Osteoblast (primary cell): ENCODE measurements around the gene FBXL7. TPM values are rescaled to one million over a fixed set of nuclear protein-coding genes. Genes with fewer than 3 reads are reported as not detected.

Source experiments
- DNase-seq: peaks from one replicate; pipeline ENCODE4 v3.0.0; 2011; ENCODE audit warnings: low spot score, mixed read lengths; ENCODE audit not compliant: insufficient read length; ENCODE audit errors: missing footprints
- H2AFZ ChIP-seq: 2 replicates; pipeline ENCODE4 v1.6.0; 2011; ENCODE audit warnings: mild to moderate bottlenecking, low read length
- H3K27ac ChIP-seq: 2 replicates; pipeline ENCODE4 v1.5.1; 2011; ENCODE audit warnings: mild to moderate bottlenecking, low read depth, low read length, moderate library complexity
- H3K27me3 ChIP-seq: 2 replicates; pipeline ENCODE4 v1.6.0; 2012; ENCODE audit warnings: mild to moderate bottlenecking, control low read depth, inconsistent platforms, low read length, moderate library complexity; ENCODE audit not compliant: insufficient read depth
- H3K36me3 ChIP-seq: 2 replicates; pipeline ENCODE4 v1.5.1; 2011; ENCODE audit warnings: mild to moderate bottlenecking, low read length, control low read depth, moderate library complexity; ENCODE audit not compliant: insufficient read depth
- H3K4me1 ChIP-seq: 2 replicates; pipeline ENCODE4 v1.5.1; 2011; ENCODE audit warnings: mild to moderate bottlenecking, low read length, control low read depth, moderate library complexity; ENCODE audit not compliant: insufficient read depth
- H3K4me2 ChIP-seq: 2 replicates; pipeline ENCODE4 v1.6.0; 2011; ENCODE audit warnings: mild to moderate bottlenecking, low read length; ENCODE audit not compliant: insufficient read depth
- H3K4me3 ChIP-seq: fragments of 200-600 bp; sonication (generic); 3 replicates; pipeline ENCODE4 v1.5.1; 2012; ENCODE audit warnings: mild to moderate bottlenecking, low read length, inconsistent platforms; ENCODE audit not compliant: insufficient read depth
- H3K79me2 ChIP-seq: 2 replicates; pipeline ENCODE4 v1.6.0; 2012; ENCODE audit warnings: mild to moderate bottlenecking, low read length, control low read depth, inconsistent platforms; ENCODE audit not compliant: insufficient read depth
- H3K9me3 ChIP-seq: 2 replicates; pipeline ENCODE4 v1.5.1; 2011; ENCODE audit warnings: low read depth, low read length, control low read depth
- H4K20me1 ChIP-seq: 2 replicates; pipeline ENCODE4 v1.6.0; 2012; ENCODE audit warnings: mild to moderate bottlenecking, low read length, control low read depth; ENCODE audit not compliant: insufficient read depth
- CTCF ChIP-seq: IDR thresholded peaks from 2 replicates; pipeline ENCODE4 v1.5.1; 2011; ENCODE audit warnings: mild to moderate bottlenecking, low read depth, low read length, moderate library complexity; ENCODE audit errors: extremely low read depth
- total RNA-seq: library from RNA; depleted of rRNA; stranded (reverse); fragments of >200 nt; gene quantifications from 2 replicates; pipeline ENCODE4 v1.2.3, GENCODE V29; 2012

The FBXL7 gene
- total RNA-seq, 1 donor, result 13.4 TPM

DNA sequence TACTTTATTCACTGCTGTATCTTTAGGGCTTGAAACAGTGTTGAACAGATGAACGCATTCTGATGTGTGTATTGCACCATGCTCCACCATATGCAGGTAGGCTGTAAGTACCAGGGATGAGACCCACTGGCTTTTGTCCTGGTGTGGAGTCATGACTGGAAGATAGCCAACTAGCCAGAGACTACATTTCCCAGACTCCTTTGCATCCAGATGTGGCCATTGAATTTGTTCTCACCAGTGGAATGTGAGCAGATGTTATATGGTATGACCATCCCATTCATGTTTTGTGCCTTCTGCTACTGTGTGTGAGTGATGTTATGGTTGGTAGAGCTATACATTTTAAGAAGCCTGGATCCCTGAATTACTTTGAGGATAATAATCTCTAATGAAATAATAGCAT lies 7.4 kb upstream of the FBXL7 start:
- Histone ChIP-seq H3K27me3 (peaks cover 38% of the 10 kb centered on the region), H3K27ac (no peak overlapping the region), H3K4me1 (no peaks in the 10 kb centered on the region), H3K36me3 (no peaks in the 10 kb centered on the region), H3K4me3 (no peak overlapping the region), H4K20me1 (no peaks in the 10 kb centered on the region), H3K4me2 (no peak overlapping the region), H3K79me2 (no peaks in the 10 kb centered on the region), H2AFZ (no peak overlapping the region), H3K9me3 (no peaks in the 10 kb centered on the region)
- TF ChIP-seq CTCF, result no peak
- DNase-seq, result no peak

GRCh38 chr5:15493501-15493900 lies 6.5 kb upstream of the FBXL7 start:
- no peaks in the 10 kb centered on the region for H3K79me2 ChIP-seq
- H4K20me1 ChIP-seq, result no peaks in the 10 kb centered on the region
- peaks cover 33% of the 10 kb centered on the region for H3K27me3 ChIP-seq
- H3K9me3 ChIP-seq, result no peaks in the 10 kb centered on the region
- no peak overlapping the region for H3K4me3 ChIP-seq
- H3K27ac ChIP-seq, result no peak overlapping the region
- no peaks in the 10 kb centered on the region for H3K4me1 ChIP-seq
- no peak for DNase-seq
- no peak for TF ChIP-seq CTCF
- H3K36me3 ChIP-seq, result no peaks in the 10 kb centered on the region
- no peak overlapping the region for H2AFZ ChIP-seq
- H3K4me2 ChIP-seq, result no peak overlapping the region

GRCh38 chr5:15495026-15495425 lies 5.0 kb upstream of the FBXL7 start:
- H2AFZ ChIP-seq, result no peak overlapping the region
- no peak for TF ChIP-seq CTCF
- DNase-seq, result no peak

DNA sequence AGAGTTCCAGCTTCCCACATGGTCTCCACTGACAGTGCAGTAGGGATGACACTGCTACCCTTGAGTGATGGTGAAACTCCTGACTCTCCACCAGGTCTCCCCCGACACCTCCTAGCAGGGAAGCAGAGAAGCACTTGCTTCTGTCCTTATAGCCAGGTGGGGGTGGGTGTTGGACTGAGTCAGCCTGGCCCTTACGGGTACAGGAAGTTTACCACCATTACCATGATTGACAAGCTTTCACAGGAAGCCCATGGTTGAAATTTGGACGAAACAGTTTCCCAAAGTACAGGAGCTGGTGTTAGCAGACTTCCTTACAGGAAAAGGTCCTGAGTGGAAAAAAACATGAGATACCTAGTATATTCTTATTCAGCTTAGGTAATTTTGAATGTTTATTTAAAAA lies 3.1 kb upstream of the FBXL7 start:
- no peak overlapping the region for H3K27ac ChIP-seq
- peaks cover 15% of the 10 kb centered on the region for H3K27me3 ChIP-seq
- TF ChIP-seq CTCF, result no peak
- peaks cover 11% of the 10 kb centered on the region for H3K4me1 ChIP-seq
- H4K20me1 ChIP-seq, result no peaks in the 10 kb centered on the region
- H2AFZ ChIP-seq, result no peak overlapping the region
- H3K36me3 ChIP-seq, result no peaks in the 10 kb centered on the region
- no peak for DNase-seq
- H3K4me2 ChIP-seq, result no peak overlapping the region
- H3K9me3 ChIP-seq, result no peaks in the 10 kb centered on the region
- H3K79me2 ChIP-seq, result no peaks in the 10 kb centered on the region
- no peak overlapping the region for H3K4me3 ChIP-seq

More at GRCh38 chr5:15495026-15495425, 5.0 kb upstream of the FBXL7 start:
- H4K20me1 ChIP-seq, result no peaks in the 10 kb centered on the region
- H3K9me3 ChIP-seq, result no peaks in the 10 kb centered on the region
- no peak overlapping the region for H3K4me2 ChIP-seq
- no peak overlapping the region for H3K27ac ChIP-seq
- H3K27me3 ChIP-seq, result peaks cover 27% of the 10 kb centered on the region
- no peak overlapping the region for H3K4me3 ChIP-seq
- H3K4me1 ChIP-seq, result peaks cover 7% of the 10 kb centered on the region
- no peaks in the 10 kb centered on the region for H3K79me2 ChIP-seq
- H3K36me3 ChIP-seq, result no peaks in the 10 kb centered on the region
